Panc1 (cell line): ENCODE results near the gene PLPP7.

Experiments
- POLR2AphosphoS5 ChIP-seq: IDR thresholded peaks from 2 replicates; pipeline ENCODE4 v1.6.1; 2012; ENCODE audit warnings: mild to moderate bottlenecking, low read depth, low read length, moderate library complexity
- SIN3A ChIP-seq: IDR thresholded peaks from 2 replicates; pipeline ENCODE4 v1.6.1; 2012; ENCODE audit warnings: low read depth, mild to moderate bottlenecking, low read length, moderate library complexity, borderline replicate concordance; ENCODE audit not compliant: insufficient read depth
- TF ChIP-seq, protein P1 (sequence below): fragments of 450-650 bp; IDR thresholded peaks from 2 replicates; pipeline ENCODE4 v1.5.1; 2017; ENCODE audit warnings: mild to moderate bottlenecking

DNA sequence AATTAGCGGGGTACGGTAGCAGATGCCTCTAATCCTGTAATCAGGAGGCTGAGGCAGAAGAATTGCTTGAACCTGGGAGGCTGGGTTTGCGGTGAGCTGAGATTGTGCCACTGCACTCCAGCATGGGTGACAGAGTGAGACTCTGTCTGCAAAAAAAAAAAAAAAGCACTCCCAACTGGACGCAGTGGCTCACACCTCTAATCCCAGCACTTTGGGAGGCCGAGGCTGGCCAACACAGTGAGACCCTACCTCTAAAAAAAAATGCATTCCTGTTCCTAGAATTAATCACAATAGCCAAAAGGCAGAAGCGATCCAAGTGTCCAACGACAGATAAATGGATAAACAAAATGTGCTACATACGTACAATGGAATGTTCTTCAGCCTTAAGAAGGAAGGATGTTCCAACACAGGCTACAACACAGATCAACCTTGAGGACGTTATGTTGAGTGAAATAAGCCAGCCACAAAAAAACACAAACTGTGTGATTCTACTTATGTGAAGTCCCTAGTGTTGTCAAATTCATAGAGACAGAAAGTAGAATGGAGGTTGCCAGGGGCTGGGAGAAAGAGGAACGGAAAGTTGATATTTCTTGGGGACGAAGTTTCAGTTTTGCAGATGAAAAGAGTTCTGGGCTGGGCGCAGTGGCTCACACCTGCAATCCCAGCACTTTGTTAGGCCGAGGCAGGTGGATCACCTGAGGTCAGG is 27.0 kb upstream of the PLPP7 start:
- TF ChIP-seq POLR2AphosphoS5 (no peak), SIN3A (no peak)
- TF ChIP-seq, protein P1, sequence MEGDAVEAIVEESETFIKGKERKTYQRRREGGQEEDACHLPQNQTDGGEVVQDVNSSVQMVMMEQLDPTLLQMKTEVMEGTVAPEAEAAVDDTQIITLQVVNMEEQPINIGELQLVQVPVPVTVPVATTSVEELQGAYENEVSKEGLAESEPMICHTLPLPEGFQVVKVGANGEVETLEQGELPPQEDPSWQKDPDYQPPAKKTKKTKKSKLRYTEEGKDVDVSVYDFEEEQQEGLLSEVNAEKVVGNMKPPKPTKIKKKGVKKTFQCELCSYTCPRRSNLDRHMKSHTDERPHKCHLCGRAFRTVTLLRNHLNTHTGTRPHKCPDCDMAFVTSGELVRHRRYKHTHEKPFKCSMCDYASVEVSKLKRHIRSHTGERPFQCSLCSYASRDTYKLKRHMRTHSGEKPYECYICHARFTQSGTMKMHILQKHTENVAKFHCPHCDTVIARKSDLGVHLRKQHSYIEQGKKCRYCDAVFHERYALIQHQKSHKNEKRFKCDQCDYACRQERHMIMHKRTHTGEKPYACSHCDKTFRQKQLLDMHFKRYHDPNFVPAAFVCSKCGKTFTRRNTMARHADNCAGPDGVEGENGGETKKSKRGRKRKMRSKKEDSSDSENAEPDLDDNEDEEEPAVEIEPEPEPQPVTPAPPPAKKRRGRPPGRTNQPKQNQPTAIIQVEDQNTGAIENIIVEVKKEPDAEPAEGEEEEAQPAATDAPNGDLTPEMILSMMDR = no peak
